8988T (cell line): ENCODE results near the gene MLH1.

Source experiments
- DNase-seq: peaks from one replicate; pipeline ENCODE4 v3.0.0; 2011

Gene MLH1

GRCh38 chr3:36981006-36981405 lies 12.3 kb upstream of the MLH1 start:
- no peak for DNase-seq

- no peak for DNase-seq
Measured at GRCh38 chr3:36988356-36988755, 5.0 kb upstream of the MLH1 start.

- DNase-seq = no peak
Measured at GRCh38 chr3:36989005-36989404, 4.3 kb upstream of the MLH1 start.

- DNase-seq = no peak
Measured at GRCh38 chr3:36989568-36989967, 3.8 kb upstream of the MLH1 start.

GRCh38 chr3:36991147-36991546 lies 2.2 kb upstream of the MLH1 start:
- no peak for DNase-seq

- DNase-seq = no peak
Measured at GRCh38 chr3:36991923-36992805, 1.2 kb upstream of the MLH1 start.

GRCh38 chr3:36992806-36993325 lies 452 bp upstream of the MLH1 start, which contains the start of gene EPM2AIP1:
EPM2AIP1 (minus strand) TSS chr3:36993131; CDS start chr3:36993077, 54 bp downstream.
- peak; percentile 84 for DNase-seq

- DNase-seq = no peak
Measured at GRCh38 chr3:37014620-37015019, 21.3 kb downstream of the MLH1 start.

GRCh38 chr3:37015642-37016041 lies 22.3 kb downstream of the MLH1 start:
- no peak for DNase-seq

- no peak for DNase-seq
Measured at GRCh38 chr3:37016903-37017302, 23.6 kb downstream of the MLH1 start.

GRCh38 chr3:37017683-37018082 lies 24.4 kb downstream of the MLH1 start:
- no peak for DNase-seq

GRCh38 chr3:37024092-37024491 lies 30.8 kb downstream of the MLH1 start:
- DNase-seq = no peak

GRCh38 chr3:37024820-37025405 lies 31.6 kb downstream of the MLH1 start:
- no peak for DNase-seq

- no peak for DNase-seq
Measured at GRCh38 chr3:37025561-37026335, 32.4 kb downstream of the MLH1 start.

- DNase-seq = no peak
Measured at GRCh38 chr3:37026851-37027250, 33.5 kb downstream of the MLH1 start.

- DNase-seq = no peak
Measured at GRCh38 chr3:37028329-37028728, 35.0 kb downstream of the MLH1 start.

- DNase-seq = no peak
Measured at GRCh38 chr3:37029111-37029510, 35.8 kb downstream of the MLH1 start.

- no peak for DNase-seq
Measured at GRCh38 chr3:37029516-37030163, 36.3 kb downstream of the MLH1 start.

GRCh38 chr3:37030588-37030987 lies 37.3 kb downstream of the MLH1 start:
- no peak for DNase-seq

GRCh38 chr3:37031096-37031682 lies 37.9 kb downstream of the MLH1 start:
- no peak for DNase-seq

GRCh38 chr3:37032961-37033360 lies 39.6 kb downstream of the MLH1 start:
- DNase-seq = no peak

- DNase-seq = no peak
Measured at GRCh38 chr3:37037352-37037751, 44.0 kb downstream of the MLH1 start.
